ENCODE measurements around the gene SYNE1.

GRCh38 chr6:152273002-152273401, 364.2 kb downstream of the SYNE1 start:
- no peak for TF ChIP-seq CTCF (IDR thresholded peaks at IDR 0.05)
- no peak for TF ChIP-seq POLR2AphosphoS5 (IDR thresholded peaks at IDR 0.05)
- TF ChIP-seq POLR2A (IDR thresholded peaks at IDR 0.05): no peak

All from sigmoid colon (tissue), 4 donors.